Right ventricle myocardium superior (tissue), 1 donor: ENCODE data around the gene NUP205. TPM values are rescaled to one million over a fixed set of nuclear protein-coding genes. Genes with fewer than 3 reads are reported as not detected.
"Not testable (repeated sequence)": the region's sequence is repeated elsewhere in the genome, so short reads cannot be mapped to it uniquely, and the experiment has no call there.

Source experiments
- ATAC-seq: fragments of 200-7000 bp; cut with Tn5 transposase; one replicate; pipeline ENCODE4 v1.9.1; 2020; ENCODE audit warnings: mild to moderate bottlenecking; ENCODE audit not compliant: poor library complexity
- DNase-seq: peaks from one replicate; pipeline ENCODE4 v3.0.0-alpha.2; 2020
- intact Hi-C: fragments of 100-400 bp; cut with DNase I; formaldehyde crosslinking; loops from one replicate; pipeline ENCODE4 v1.11.2; 2022
- total RNA-seq: library from RNA; stranded (reverse); fragmentation: NEBNext Ultra II Directional; extraction: Animal tissue kit (Norgen Biotek cat#: 25700); gene quantifications from one replicate; pipeline ENCODE4 v1.2.1, GENCODE V29; 2021
- donor health status: DM: no; HTN: yes; CAD: no; lungs with severe emphysema.

The NUP205 gene
- total RNA-seq, 1 donor from 2014 or later: 13.0 TPM

DNA sequence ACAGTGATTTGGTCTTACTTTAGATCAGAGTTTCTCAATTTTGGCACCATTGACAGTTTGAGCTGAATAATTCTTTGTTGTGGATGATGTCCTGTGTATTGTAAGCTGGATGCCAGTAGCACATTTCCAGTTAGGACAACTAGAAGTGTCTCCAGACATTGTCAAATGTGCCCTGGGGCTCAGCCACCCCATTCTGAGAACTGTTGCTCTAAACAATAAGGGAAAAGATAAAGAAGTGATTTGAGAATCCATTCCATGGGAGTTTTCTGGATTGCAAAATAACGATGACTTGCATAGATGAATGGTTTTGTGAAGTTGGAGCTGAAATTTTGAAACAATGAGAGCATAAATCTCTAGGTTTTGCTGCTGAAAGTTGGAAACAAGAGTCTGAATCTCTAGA is 44.6 kb downstream of the NUP205 start:
- DNase-seq (no peak), ATAC-seq (no peak)
- intact Hi-C loops: no loop called here

GRCh38 chr7:135616136-135616535 is 58.4 kb downstream of the NUP205 start:
- no peak for DNase-seq
- ATAC-seq: no peak
- intact Hi-C loops: no loop called here

DNA sequence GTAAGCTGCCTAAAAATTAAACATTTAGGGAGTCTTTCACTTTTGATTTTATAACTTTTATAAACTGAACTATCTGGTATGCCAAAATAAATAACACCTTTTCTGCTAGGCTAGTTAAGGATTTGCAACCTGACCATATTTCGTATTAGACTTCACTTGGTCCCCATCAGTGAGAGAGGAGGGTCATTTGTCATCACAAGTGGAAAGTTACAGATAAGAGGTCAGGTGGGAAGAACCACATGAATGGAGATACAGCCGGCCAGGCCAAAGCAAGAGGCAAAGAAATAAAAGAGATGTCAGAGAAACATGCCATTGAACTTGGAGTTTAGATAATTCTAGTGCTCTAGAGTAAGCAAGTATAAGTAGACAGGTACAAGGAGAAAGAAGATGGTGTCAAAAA is 60.1 kb downstream of the NUP205 start:
- DNase-seq: no peak
- ATAC-seq: no peak
- intact Hi-C loops: no loop called here

GRCh38 chr7:135618510-135618909 is 60.8 kb downstream of the NUP205 start:
- ATAC-seq: no peak
- no peak for DNase-seq
- intact Hi-C loops: no loop called here

DNA sequence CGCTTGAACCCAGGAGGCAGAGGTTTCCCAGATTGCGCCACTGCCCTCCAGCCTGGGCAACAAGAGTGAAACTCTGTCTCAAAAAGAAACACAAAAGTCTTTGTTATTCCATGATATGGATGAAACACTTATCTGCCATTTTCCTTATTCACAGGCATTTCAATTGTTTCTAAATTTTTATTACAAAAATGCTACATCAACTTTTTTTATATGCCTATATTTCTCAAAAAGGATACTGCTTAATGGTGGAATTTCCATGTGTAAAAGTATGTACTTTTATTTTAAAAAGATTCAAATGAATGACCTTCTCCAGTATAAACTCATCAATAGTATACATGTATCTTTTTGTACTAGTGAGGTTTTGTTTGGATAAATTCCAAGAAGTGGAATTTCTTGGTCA is 62.7 kb downstream of the NUP205 start:
- intact Hi-C loops: no loop called here
- no peak for ATAC-seq

GRCh38 chr7:135620980-135621850 is 63.5 kb downstream of the NUP205 start:
- ATAC-seq (peak; percentile 71), DNase-seq (no peak)
- intact Hi-C loops: no loop called here

More for the DNA sequence above, 62.7 kb downstream of the NUP205 start:
- no peak for DNase-seq

- no peak for ATAC-seq
- DNase-seq: no peak
- intact Hi-C loops: no loop called here
Measured at GRCh38 chr7:135634191-135634878, 76.6 kb downstream of the NUP205 start.

DNA sequence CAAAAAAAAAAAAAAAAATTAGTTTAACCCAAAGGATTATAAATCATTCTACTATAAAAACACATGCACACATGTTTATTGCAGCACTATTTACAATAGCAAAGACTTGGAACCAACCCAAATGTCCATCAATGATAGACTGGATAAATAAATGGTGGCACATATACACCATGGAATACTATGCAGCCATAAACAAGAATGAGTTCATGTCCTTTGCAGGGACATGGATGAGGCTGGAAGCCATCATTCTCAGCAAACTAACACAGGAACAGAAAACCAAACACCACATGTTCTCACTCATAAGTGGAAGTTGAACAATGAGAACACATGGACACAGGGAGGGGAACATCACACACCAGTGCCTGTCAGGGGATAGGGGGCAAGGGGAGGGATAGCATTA is 82.0 kb downstream of the NUP205 start:
- ATAC-seq, intact Hi-C loops, DNase-seq: not testable (repeated sequence)

DNA sequence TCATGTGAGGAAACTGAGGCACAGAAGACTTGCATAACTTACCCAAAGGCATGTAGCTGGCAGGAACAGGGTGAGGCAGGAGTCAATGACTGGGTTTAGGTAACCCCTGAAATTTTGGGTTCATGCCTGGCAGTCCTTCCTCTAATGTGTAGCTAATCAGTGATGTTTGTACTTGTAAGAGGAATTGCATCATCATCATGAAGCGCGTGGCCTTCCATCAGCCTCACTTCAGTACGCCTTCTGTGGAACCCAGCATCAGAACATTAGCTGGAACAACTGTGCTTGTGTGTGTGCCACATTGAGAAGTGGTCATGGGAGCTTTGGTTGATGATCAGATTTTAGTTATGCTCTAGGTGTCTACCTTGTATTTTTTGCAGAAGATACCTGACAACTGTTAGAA is 86.4 kb downstream of the NUP205 start:
- intact Hi-C loops: no loop called here
- ATAC-seq: no peak
- no peak for DNase-seq

- DNase-seq (no peak), ATAC-seq (no peak)
- intact Hi-C loops: loop anchor here (5.0 kb wide), 1 partner anchor 372 kb away; no protein-coding TSS in a partner anchor
Measured at GRCh38 chr7:135644729-135645128, 87.0 kb downstream of the NUP205 start.

GRCh38 chr7:135645296-135645904 is 87.7 kb downstream of the NUP205 start:
- DNase-seq (no peak), ATAC-seq (peak; percentile 59)
- intact Hi-C loops: loop anchor here (5.0 kb wide), 1 partner anchor 373 kb away; no protein-coding TSS in a partner anchor

DNA sequence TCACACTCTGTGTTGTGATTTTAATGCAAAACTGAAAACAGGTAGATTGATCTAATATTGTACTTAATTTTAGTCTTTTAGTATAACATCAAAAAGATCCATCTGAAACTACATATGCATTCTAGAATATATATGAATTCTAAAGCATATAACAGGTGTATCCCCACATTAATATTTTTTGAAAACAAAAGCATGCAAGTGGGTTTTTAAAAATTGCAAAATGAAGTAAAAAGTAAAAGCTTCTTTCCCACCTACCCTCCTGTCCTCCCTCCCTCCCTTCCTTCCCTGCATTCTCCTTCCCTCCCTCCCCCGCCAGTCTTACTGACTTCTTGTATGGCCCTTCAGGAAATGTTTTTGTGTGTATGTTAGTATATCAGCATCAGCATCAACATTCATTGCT is 90.0 kb downstream of the NUP205 start:
- ATAC-seq (no peak), DNase-seq (no peak)
- intact Hi-C loops: loop anchor here (5.0 kb wide), 1 partner anchor 375 kb away; no protein-coding TSS in a partner anchor

DNA sequence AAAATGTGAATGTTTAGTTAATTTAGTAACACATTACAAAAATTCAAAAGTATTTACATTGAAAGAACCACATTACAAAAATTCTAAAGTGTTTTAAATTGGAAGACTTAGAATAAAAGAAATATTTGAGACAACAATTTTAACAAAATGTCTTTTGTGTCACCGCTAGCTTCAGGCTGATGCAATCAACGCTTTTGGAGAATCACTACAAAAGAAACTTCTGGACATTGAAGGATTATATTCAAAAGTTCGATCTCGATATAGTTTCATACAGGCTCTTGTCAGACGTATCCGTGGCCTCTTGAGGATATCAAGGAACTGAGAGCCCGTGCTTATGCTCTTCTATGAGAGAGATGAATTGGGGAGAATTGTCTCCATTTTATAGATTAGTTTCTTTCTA is 90.5 kb downstream of the NUP205 start:
- intact Hi-C loops: loop anchor here (5.0 kb wide), 1 partner anchor 376 kb away; no protein-coding TSS in a partner anchor
- DNase-seq (no peak), ATAC-seq (no peak)

DNA sequence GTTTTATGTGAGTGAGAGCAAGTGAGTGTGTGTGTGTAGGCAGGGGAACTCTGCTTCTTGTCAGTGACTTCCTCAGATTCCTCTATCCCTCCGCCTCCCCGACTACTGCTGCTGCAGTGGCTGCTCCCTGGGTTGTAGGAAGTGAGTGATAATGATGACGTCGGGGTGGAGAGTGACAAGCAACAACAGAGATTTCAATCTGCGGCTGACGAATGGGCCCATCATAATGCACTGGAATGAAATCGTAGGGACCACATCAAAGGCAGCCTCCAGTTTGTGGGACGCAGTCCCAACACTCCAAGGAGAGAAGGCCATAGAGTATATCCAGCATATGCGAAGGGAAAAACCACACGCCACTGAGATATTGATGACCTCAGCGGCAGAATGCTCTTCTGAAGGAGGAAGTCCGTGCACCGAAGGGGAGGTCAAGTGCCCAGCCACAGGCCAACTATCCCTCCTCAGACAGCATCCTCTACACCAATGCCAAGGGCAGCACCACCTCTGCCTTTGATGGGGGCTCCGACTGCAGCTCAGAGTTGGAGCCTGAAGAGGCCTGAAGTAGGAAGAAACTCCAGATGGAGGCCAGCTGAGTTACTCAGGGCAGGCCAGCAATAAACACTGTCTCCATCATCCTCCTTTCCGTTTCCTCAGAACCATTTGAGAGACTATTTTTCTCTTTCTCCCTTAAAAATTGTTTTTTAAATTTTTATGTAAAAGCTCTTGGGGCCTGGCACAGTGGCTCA is 93.3 kb downstream of the NUP205 start:
- ATAC-seq (peak; percentile 53), DNase-seq (no peak)
- intact Hi-C loops: no loop called here

DNA sequence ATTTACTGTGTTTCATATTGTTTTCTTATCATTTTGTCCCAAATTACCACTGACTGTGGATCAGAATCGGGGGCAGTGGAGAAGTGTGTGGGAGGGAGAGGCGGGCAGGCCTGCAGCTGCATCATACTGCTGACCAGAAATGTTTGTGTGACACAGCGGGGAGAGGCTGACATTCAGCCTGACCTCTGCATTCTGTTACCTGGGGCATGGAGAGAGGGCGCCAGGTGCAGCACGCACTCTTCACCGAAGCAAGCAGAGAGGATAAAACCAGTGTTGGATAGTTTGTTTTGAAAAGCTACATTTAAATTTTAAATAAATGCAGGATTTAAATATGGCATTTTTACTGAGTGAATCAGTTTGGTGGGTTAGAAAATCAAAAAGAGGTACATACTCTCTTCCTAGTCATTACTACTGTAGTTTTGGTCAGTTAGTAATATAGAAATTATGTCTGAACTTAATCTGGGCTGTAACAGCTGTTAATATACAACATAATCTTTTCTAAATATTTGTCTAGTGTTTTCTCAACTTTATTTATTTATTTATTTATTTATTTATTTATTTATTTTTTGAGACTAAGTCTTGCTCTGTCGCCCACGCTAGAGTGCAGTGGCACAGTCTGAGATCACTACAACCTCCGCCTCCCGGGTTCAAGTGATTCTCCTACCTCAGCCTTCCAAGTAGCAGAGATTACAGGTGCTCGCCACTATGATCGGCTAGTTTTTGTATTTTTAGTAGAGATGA is 95.8 kb downstream of the NUP205 start:
- DNase-seq (no peak), ATAC-seq (no peak)
- intact Hi-C loops: no loop called here

- ATAC-seq (no peak), DNase-seq (no peak)
- intact Hi-C loops: no loop called here
Measured at GRCh38 chr7:135658564-135658963, 100.8 kb downstream of the NUP205 start.

- ATAC-seq (no peak), DNase-seq (no peak)
- intact Hi-C loops: no loop called here
Measured at GRCh38 chr7:135659159-135659846, 101.6 kb downstream of the NUP205 start.
